Endothelial cell of umbilical vein (primary cell): ENCODE data around the gene C4A.

Experiments
- CTCF ChIP-seq, 2 donors: IDR thresholded peaks; 1 replicate in 1 of 2; 2 replicates in 1 of 2; pipeline ENCODE4 v1.5.1; 2011; ENCODE audit warnings: low read length in 2 of 2, mild to moderate bottlenecking in 2 of 2, moderate library complexity in 2 of 2, control low read depth in 1 of 2, inconsistent platforms in 1 of 2, low read depth in 1 of 2; ENCODE audit not compliant: insufficient read depth in 1 of 2; ENCODE audit errors: extremely low read depth in 1 of 2
- EZH2 ChIP-seq: IDR thresholded peaks from 2 replicates; pipeline ENCODE4 v1.6.1; 2012; ENCODE audit warnings: borderline replicate concordance, low read depth, mild to moderate bottlenecking, moderate library complexity, low read length, inconsistent platforms; ENCODE audit not compliant: severe bottlenecking
- FOS ChIP-seq: IDR thresholded peaks from 2 replicates; pipeline ENCODE4 v1.6.1; 2011; ENCODE audit warnings: mild to moderate bottlenecking, low read length, moderate library complexity, borderline replicate concordance; ENCODE audit not compliant: insufficient read depth
- POLR2A ChIP-seq: IDR thresholded peaks from 2 replicates; pipeline ENCODE4 v1.6.1; 2012; ENCODE audit warnings: low read depth, mild to moderate bottlenecking, control low read depth, low read length
- POLR2AphosphoS5 ChIP-seq: IDR thresholded peaks from 2 replicates; pipeline ENCODE4 v1.6.1; 2012; ENCODE audit warnings: low read depth, mild to moderate bottlenecking, control low read depth, low read length, moderate library complexity; ENCODE audit not compliant: insufficient read depth

GRCh38 chr6:31935823-31936222 lies 46.0 kb upstream of the C4A start:
- TF ChIP-seq EZH2 (no peak), POLR2AphosphoS5 (no peak), CTCF (IDR thresholded peaks at IDR 0.05; ENCODE audit: extremely low read depth in 1 of 2, insufficient read depth in 1 of 2, low read depth in 1 of 2, low read length in 2 of 2) (no peak), POLR2A (no peak), FOS (no peak)
